HT-29 (cell line): Measurements from ENCODE around the gene ACOXL. TPM values are rescaled to one million over a fixed set of nuclear protein-coding genes. Genes with fewer than 3 reads are reported as not detected.

Source experiments
- DNase-seq: peaks from one replicate; pipeline ENCODE4 v3.0.0-alpha.2; 2015; ENCODE audit warnings: low spot score
- total RNA-seq: library from RNA; depleted of rRNA; stranded (reverse); fragments of >200 nt; shearing (Covaris generic); gene quantifications from 2 replicates; pipeline ENCODE4 v1.2.3, GENCODE V29; 2014

Gene ACOXL
- total RNA-seq, 1 experiment from 2014 or later = 3.9 TPM

DNA sequence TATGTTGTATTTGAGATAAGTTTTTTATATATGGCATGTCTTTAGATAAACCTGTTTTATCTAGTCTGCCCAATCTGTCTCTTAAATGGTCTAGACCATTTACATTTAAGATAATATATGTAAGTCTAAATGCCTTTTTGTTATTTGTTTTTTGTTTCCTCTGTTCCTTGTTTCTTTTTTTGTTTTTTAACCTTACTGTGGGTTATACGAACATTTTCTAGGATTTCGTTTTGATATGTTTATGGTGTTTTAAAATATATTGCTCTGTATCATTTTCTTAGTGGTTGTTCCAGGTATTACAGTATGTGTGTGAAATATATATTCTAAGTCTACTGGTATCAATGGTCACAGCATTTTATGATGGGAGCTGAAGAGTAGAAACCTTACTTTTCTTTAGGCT lies 401.7 kb downstream of the ACOXL start:
- peak; percentile 7 for DNase-seq

DNA sequence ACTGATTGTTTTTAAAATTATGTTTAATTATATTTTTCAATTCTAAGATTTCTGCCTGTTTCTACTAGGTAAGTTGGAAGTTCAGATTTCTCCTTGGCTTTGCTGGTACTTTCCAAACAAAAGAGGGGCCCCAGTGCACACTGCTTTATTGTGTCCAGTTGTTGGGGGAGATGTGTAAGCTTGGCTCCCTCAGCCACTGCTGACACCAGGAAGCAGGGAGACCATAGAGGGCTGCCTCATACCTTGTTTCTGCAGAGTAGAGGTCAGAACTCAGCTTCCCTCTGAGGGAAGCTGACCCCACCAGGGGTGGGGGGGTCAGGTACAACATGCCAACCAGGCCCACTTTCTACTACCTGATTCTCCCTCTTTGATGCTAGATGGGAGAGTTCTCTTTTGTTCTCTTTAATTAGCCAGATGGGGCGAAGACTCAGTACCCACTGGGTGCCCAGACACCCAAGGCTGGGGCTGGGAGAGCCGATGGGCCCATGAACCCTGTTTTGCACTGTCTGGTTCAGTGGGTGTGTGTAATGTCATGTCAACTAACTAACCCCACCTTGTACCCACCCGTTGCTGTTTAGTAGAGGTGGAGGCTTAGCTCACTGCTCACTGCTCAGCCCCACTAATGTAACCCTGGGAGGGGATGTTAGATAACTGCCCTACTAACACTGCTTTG lies 403.0 kb downstream of the ACOXL start:
- no peak for DNase-seq

DNA sequence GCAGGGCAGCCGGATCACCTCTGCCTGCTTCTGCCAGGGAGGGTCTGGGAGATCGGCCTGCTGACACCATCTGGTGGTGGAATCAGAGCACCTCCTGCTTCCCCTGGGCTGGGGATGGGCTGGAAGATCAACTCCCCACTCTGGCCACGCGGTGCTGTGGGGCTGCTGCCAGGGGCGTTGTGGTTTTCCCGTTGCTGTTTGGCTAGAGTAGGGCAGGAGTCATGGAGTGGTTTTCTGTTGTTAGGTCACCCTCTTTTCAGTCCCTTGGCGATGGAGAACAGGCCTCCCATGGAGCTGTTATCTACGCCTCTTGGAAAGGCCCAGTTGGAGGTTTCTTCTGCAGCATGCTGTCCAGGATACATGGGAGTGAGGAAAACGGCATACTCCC lies 403.5 kb downstream of the ACOXL start:
- DNase-seq = peak; percentile 20

DNA sequence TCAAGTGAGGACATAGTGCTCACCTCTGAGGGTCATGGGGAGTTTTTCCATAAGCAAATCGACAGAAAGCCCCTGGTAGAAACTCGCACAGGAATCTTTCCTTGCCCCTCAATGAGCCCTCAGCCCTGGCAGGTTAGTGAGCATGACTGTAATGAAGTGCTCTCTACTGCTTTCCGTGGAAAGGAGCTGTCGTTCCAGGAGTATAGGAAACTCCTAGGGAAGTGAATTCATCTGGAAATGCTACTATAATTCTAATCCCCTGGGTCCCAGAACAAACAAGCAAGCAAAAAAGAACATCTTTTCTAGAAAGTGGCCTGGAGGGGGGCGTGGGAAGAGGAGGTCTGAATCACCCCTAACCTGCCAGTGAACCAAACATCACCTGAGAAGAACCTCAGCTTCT lies 406.5 kb downstream of the ACOXL start:
- DNase-seq = no peak

DNA sequence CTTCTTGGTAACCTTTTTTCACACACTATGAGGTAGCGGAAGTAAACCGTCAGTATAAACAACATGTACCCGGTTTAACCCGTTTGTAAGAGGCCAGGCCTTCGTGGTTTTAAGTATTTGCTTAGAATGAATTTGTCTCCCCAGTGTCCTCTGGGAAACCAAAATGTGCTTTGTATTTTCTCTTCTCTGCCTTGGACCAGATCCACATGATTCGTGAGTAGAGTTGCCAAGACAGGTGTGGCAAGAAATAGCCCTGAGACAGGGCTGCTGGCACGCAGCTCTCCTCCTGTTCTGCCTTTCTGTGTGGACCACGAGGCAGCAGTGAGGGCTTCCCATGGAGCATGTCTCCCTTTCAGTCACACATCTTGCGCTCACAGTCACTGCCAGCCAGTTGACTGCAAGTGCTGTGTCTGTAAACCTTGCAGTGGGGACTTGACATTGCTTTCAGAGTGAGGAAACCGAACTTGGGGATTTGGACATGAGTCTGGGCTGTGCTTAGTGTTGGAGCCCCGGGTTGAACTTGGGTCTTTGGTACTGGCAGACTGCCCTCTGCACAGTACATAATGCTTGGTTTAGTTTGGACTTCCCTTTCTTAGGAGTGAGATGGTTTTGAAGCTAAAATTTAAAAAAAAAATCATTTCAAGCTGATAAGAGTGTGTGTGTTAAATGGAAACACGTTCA lies 407.4 kb downstream of the ACOXL start:
- DNase-seq = no peak

DNA sequence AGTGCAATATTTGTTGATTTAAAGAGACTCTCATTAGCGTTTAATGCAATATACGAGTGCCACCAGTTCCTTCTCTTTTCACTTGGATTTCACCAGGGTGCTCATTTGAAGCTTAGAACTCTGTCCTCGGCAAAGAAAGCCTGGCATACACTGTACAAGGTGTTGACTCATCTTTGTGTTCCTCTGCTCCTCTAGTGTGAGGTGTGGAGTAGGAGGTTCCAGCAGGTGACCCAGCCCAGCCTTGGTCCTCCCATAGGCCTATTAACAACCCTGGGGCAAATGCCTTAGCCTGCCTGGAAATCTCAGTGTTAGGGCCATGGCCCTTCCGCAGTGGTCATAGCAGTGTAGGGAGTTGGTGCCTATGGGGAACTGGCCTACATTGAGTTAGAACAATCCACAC lies 408.4 kb downstream of the ACOXL start:
- DNase-seq = no peak

DNA sequence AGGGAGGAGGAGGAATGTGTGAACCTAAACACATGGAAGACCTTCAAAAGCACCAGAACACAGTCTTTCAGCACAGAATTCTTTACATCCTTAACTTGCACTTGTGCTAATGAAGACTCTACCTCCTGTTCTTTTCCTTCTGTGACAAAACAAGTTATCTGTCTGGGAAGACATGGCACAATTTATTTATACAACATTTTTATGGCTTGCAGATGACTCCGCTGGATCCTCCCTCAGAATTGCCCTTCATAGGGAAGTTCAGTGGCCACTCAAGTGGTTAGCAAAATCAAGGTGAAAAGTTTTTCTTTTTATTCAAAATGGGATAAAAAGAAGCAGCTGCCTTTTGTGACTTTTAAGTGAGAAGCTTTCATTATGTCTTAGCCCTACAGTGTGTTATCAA lies 409.7 kb downstream of the ACOXL start:
- DNase-seq = no peak

DNA sequence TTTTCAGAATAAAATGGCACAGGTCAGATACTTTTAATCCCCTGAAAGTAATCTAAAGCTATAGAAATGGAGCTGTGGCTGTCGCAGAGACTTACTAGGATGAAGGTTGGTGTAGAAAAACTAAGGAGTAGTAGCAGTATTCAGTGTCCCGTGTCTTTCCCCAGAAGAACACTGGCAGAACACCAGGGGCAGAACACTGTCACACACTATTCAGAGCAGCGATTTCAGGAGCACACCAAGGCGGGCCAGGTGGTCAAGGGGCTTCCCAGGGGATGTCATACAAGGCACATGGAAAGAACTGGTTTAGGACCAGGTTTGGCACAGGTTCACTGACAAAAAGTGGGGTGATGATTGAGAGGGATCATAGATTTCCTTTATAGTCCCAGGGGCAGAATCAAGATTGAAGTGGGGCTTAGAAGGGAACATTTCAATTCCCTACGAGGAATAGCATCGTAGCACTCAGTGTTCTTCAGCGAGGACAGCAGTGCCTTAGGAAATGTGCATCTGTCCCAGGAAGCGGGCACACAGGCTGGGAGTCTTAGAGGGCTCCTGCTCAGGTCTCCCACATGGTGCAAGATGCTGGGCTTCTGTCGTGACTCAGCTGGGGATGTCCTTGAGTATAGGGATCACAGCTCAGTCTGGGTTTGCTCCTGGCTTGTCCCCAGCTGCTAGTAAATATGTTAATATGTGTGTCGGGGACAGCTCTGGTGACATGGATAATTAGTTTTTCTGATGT lies 410.9 kb downstream of the ACOXL start:
- DNase-seq = no peak

DNA sequence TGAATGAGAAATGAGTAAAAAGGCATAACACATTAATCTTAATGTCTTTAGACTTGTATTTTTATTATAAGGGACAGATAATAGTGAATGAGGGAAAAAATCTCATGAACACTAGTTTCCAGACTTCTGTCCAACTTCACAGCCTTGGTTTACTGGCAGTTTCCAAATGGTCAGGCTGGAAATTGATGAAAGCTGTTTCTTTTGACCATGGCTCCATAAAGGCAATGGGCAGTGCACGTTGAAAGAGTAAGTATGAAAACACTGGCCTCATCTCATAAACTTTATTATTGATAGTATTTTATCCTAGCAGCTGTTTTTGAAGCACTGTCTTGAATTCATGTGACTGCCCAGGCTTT lies 411.4 kb downstream of the ACOXL start:
- DNase-seq = no peak

DNA sequence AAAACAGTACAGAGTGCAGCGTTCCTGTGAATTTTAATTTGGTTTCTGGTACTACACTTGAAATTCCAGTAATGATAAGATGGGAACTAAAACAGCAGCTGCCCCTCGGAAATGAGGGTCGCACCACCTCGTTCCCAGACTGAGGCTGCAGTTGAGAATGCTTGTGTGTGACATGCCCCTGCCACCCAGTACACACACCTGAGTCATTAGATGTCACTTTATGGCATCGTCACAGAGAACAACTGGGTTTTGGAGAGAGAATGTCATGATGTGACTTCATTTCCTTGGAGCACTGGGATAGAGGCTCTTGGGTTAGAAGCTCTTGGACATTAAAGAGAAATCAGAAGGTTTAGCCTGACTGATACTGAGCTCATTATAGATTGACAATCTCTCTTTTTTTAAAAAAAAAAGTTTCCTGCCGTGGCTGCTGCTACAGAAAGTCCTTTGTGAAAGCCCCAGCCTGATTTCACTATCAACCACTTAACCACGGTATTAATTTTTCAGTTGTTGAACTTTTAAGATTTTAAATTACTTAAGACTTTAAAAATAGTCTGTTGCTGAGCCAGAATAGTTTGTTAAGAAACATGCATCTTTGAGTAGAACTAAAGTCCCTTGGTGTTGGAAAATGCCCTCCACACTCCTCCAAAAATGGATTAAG lies 412.9 kb downstream of the ACOXL start:
- DNase-seq = no peak

DNA sequence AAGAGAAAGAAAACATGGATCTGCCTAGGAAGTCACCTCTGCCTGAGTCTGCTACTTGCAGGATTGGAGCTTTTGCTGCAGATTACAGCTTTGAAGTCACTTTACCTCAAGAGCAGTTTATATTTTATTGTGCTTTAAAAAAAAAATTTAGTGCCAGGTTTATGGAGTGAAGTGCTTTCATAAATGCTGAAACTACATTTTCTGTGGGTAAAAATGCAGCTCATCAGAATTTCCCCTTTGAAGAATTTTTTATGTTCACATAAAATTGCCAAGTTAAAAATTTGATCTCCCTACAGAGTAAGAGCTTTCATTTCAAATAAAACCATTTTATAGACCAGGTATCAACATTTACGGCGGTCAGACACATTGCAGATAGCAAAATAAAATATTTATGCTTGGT lies 413.6 kb downstream of the ACOXL start:
- no peak for DNase-seq

DNA sequence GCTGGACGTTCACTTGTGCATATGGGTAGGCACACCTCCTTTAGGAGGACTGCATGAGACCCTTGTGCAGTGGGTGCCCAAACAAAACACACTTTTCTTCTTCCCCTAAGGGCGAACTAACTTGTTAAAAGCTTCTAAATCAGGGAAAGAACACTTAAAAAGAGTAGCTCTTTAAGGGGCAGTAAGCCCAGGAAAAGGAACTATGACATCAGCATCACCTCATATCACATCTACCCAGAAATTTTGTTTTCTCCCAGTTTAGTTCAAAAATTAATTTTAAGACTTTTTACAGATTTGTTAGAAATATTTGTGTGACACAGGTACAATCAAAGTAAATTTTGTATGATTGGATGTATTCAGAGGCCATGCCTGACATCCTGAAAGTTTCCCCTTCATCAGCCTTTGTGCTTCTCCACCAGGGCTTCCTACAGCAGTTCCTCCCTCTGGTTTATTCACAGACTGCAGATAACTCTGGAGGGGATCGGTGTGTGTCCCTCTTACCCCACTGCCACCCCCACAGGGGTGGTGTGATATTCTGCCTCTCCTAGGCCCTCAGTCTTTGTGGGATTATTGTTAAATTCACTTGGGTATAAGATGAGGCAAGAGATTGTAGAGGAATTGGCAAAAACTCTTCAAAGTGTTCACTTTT lies 416.0 kb downstream of the ACOXL start:
- DNase-seq = no peak

DNA sequence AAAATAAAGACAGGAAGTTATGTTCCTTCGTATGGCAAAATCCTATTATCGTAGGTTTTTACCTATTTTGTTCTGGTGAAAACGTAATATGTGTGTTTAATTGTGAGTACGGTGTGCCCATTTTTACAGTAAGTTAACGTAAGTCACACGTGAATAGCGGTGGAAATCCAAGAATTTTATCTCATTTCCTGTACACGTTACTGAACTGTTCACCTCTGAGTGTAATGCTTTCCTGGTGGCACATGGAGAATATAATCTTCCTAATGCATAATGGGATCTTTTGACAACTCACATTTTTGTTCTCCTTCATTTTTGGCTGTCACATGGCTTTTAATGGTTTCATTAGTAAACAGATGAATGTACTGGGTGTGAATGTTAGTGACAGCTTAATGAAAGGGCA lies 416.6 kb downstream of the ACOXL start:
- DNase-seq = no peak

DNA sequence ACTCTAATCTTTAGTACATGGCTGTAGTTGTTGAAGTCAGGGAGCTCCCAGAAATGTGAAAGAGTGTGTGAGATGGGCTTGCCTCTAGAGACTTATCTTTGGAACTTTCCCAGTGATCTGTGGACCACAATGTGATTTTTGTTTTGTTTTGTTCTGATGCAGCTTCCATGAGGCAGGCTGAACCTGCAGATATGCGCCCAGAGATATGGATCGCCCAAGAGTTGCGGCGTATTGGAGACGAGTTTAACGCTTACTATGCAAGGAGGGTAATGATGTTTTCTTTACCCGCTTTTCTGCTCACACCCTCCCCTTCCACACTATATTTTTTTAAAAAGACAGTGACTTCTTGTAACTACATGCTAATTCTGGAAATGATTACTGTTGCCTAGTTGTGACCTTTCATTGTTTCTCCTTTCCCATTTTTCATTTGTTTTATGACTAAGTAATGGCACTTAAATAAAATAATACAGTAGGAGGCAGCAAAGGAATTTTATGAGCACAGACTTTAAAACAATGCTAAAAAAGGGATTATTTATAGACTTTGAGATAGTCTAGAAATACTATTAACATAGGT lies 417.6 kb downstream of the ACOXL start:
- no peak for DNase-seq

DNA sequence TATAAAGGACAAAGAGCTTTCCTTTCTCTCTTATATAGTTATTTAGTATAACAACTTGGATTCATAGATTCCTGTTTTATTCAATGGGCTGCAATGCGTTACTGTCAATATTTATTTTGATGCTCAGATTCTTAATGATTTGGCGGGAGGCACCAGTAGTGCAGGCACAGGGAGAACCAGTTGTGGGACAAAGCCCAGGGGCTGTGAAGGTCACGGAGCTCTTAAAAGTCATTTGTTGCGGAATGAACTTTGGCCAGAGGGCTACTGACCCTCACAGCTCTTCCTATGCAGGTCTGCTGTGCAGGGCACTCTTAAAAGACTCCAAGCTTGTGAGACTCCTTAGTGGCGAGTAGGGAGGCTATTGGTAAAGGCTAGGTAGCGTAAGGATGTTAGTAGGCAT lies 422.4 kb downstream of the ACOXL start:
- no peak for DNase-seq

DNA sequence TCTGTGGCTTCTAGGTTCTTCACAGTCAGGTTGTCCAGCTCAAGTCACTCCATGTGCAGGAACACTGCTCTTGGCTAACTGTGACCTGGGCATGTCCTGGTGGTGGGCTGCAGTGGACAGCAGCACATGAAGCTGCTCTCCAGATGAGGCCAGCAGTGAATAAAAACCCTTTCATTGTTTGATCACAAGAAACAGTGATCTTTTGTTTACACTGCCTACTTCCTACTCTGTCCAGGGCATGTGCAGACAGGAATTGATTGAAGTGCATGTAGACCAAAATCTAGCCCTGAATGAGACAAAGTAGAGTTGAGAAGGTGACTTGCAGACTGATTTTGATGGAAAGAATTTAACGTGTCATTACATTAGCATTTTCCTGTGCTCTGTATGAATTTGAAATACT lies 423.2 kb downstream of the ACOXL start:
- no peak for DNase-seq

DNA sequence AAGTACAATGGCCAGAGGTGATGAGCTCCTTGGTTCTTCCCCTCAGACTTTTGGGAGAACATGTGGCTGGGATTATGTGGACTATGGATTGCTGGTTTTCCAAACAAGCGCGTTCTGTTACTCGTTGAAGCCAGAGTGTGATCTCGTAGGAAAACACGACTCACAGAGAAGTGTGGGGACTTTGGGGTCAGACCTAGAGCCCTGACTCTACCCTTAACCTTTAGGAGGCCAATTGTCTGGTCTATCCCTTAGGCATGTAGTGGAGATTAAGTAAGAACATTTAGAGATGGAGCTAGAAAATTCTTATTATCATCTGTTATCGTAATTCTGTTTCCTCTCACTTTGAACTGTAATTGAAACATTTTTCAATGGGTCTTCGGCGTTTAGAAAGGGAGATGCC lies 424.2 kb downstream of the ACOXL start:
- DNase-seq = no peak

DNA sequence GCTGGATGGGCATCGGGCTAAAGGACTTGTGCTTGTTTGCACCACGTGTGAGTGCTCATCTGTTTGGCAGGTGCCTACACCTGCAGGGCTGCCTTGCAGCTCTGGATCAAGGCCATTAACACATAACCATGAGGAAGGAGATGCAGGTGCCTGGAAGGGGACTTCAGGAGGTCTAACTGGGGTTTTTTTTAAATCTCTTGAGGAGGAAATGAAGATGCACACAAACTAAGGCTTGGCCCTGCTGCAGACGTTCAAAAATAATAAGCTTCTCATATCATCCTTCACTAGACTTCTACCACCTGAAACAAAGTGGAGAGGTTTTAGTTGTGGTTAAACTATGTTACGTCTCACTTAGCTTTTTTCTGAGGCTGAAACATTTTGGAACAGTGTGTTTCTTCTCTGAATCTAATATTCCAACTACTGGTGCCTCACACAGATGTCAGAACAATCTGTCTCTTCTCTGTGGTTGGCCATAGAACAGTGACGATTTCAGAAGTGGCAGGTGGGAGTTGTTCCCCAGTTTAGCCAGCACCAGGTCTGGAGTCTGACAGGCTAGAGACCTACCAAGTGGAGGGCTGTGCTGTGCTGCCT lies 424.8 kb downstream of the ACOXL start:
- DNase-seq = no peak

DNA sequence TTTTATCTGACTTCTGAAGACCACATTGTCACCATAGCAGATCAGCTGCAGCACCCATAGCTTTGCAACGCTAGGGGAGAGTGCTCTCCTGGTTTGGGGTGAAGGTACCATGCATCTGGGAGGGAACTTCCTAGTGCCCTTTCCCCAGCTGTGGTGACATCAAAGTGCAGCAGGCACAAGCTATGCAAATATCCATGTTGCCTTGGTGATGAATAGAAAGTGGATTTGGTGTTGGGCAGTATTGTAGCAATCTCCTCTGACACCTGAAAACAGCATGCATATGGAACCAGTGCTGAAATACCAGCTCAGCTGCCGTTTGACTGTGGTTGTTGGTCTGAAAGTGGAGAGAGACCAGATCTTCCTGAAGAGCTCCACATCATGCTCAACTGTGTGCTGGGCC lies 425.4 kb downstream of the ACOXL start:
- DNase-seq = no peak

DNA sequence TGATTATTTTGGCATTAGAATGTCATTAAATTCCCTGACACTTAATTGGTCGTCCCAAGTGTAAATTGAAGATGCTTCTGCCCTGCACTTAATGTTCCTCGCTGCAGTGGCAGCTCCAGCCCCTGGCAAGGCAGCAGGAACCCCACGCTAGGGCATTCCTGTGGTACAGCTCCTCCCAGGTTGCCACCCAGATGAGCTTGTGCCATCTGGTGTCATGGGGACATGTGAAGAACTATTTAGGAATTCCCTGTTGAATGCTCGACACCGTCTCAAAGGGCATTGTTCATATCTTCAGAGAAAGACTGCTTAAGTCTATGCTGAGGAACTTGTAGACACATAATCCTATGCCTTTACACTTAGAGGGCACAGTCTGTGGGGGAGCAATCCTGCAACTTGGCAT lies 427.3 kb downstream of the ACOXL start:
- DNase-seq = no peak

DNA sequence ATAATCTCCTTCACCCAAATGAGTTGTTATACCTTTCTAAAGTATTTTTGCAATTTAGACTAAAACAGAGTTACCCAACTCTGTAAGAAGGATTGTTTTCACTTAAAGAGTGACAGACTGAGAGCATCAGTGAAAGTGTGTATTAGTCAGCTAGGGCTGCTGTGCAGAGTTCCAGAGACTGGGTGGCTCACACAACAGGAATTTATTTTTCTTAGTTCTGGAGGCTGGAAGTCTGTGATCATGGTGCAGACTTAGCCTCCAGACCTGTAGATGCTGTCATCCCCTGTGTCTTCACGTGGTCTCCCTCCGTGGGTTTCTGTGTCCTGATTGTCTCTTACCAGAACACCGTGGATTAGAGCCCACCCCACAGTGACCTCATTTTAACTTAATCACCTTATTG lies 428.4 kb downstream of the ACOXL start:
- DNase-seq = no peak
